ENCODE results near the gene LRRC37A. TPM values are rescaled to one million over a fixed set of nuclear protein-coding genes. Genes with fewer than 3 reads are reported as not detected.

Gene LRRC37A
- 0.35 and 1.7 TPM in 2 replicates for total RNA-seq

GRCh38 chr17:46294831-46295230 lies at the start of gene LRRC37A:
Gene LRRC37A, plus strand, starts transcription at chr17:46295131. Its CDS starts 3 bp downstream, at chr17:46295134.

GRCh38 chr17:46361755-46362154 lies 66.8 kb downstream of the LRRC37A start, which contains the start of gene ARL17B:
Gene ARL17B, minus strand, starts transcription at chr17:46361766. Its CDS starts 3,369 bp downstream, at chr17:46358397.

Other genes starting within 250 kb of the LRRC37A start
- gene KANSL1, start 101.7 kb upstream of the LRRC37A start, total RNA-seq, result 17.3 and 24.1 TPM in 2 replicates
- 6.6 and 30.7 TPM in 2 replicates for gene ARL17B, start 66.6 kb downstream of the LRRC37A start, total RNA-seq
- 3.7 and 4.1 TPM in 2 replicates for gene LRRC37A2, start 217.3 kb downstream of the LRRC37A start, total RNA-seq

Measured in myometrial cell (primary cell).